Testis (tissue), 3 donors: ENCODE measurements around the gene TBC1D5. TPM values are rescaled to one million over a fixed set of nuclear protein-coding genes. Genes with fewer than 3 reads are reported as not detected.

Experiments used
- DNase-seq: peaks from one replicate; pipeline ENCODE4 v3.0.0-alpha.2; 2019
- H3K27ac ChIP-seq, 2 donors: fragments of 200-600 bp; sonication (generic); one replicate each; pipeline ENCODE4 v1.5.1; 2019
- H3K27me3 ChIP-seq: fragments of 200-600 bp; sonication (generic); one replicate; pipeline ENCODE4 v1.5.1; 2019
- H3K36me3 ChIP-seq: fragments of 200-600 bp; sonication (generic); one replicate; pipeline ENCODE4 v1.5.1; 2017; ENCODE audit warnings: low read depth; ENCODE audit errors: missing control alignments
- H3K4me1 ChIP-seq: fragments of 200-600 bp; sonication (generic); one replicate; pipeline ENCODE4 v1.5.1; 2019
- H3K4me3 ChIP-seq, 2 donors: fragments of 200-600 bp; sonication (generic); one replicate each; pipeline ENCODE4 v1.5.1; 2017 to 2019
- H3K9me3 ChIP-seq: fragments of 200-600 bp; sonication (generic); one replicate; pipeline ENCODE4 v1.5.1; 2017
- CTCF ChIP-seq, 3 experiments: fragments of 450-650 bp in 2 of 3; fragments of 200-600 bp in 1 of 3; sonication (generic) in 1 of 3; IDR thresholded peaks; one replicate each; pipeline ENCODE4 v1.5.1; 2016 to 2019; ENCODE audit warnings: antibody characterized with exemption in 3 of 3, mild to moderate bottlenecking in 2 of 3, moderate library complexity in 1 of 3
- POLR2A ChIP-seq: fragments of 450-650 bp; IDR thresholded peaks from one replicate; pipeline ENCODE4 v1.6.1; 2017; ENCODE audit warnings: antibody characterized with exemption, mild to moderate bottlenecking, moderate library complexity
- WGBS, 2 donors: methylation state at CpG; one replicate each; pipeline ENCODE4 v1.1.5; 2018; 5-methylcytosine and 5-hydroxymethylcytosine counted together
- intact Hi-C: fragments of 100-400 bp; cut with DNase I; formaldehyde crosslinking; loops from one replicate; pipeline ENCODE4 v1.15.1; 2023; ENCODE audit warnings: low total_unique reads
- polyA plus RNA-seq: library from polyadenylated mRNA; stranded (reverse); fragments of 350-450 nt; fragmentation: Illumina TruSeq; extraction: RNeasy Lipid Tissue Mini Kit (QIAGEN cat#74804); gene quantifications from one replicate; pipeline ENCODE4 v1.2.3, GENCODE V29; 2014; ENCODE audit warnings: low read depth, low replicate concordance; ENCODE audit not compliant: insufficient read depth
- total RNA-seq, 2 donors: library from RNA; depleted of rRNA; stranded (reverse); fragments of >200 nt; gene quantifications; one replicate each; pipeline ENCODE4 v1.2.3, GENCODE V29; 2016

TBC1D5 gene
- total and polyA plus RNA-seq, 3 donors from 2014 or later, result 47.8 to 98.1 (median 95.4) TPM

GRCh38 chr3:17320266-17320665, 422.2 kb downstream of the TBC1D5 start:
- no peak for DNase-seq
- H3K9me3 ChIP-seq, result no peaks in the 10 kb centered on the region
- no peaks in the 10 kb centered on the region for H3K36me3 ChIP-seq
- H3K27ac ChIP-seq, result no peak overlapping the region
- no peaks in the 10 kb centered on the region for H3K27me3 ChIP-seq
- H3K4me1 ChIP-seq, result peaks cover 5% of the 10 kb centered on the region
- no peak overlapping the region for H3K4me3 ChIP-seq
- intact Hi-C loops, result no loop called here
- TF ChIP-seq CTCF (IDR thresholded peaks at IDR 0.05) (no peak), POLR2A (no peak)

- H3K4me1 ChIP-seq, result no peaks in the 10 kb centered on the region
- no peak overlapping the region for H3K27ac ChIP-seq
- no peak overlapping the region for H3K4me3 ChIP-seq
- TF ChIP-seq POLR2A (no peak), CTCF (IDR thresholded peaks at IDR 0.05) (no peak)
- no peaks in the 10 kb centered on the region for H3K27me3 ChIP-seq
- no peak for DNase-seq
- H3K36me3 ChIP-seq, result no peaks in the 10 kb centered on the region
- 85% methylated on average over 3 of the region's 3 CpGs for WGBS, 2 donors
- no peaks in the 10 kb centered on the region for H3K9me3 ChIP-seq
- intact Hi-C loops, result no loop called here
Measured at GRCh38 chr3:17315897-17316296, 426.5 kb downstream of the TBC1D5 start.

- TF ChIP-seq POLR2A (no peak), CTCF (IDR thresholded peaks at IDR 0.05) (no peak)
- no peak overlapping the region for H3K27ac ChIP-seq
- H3K9me3 ChIP-seq, result no peaks in the 10 kb centered on the region
- H3K4me3 ChIP-seq, result no peak overlapping the region
- H3K36me3 ChIP-seq, result no peaks in the 10 kb centered on the region
- H3K4me1 ChIP-seq, result no peaks in the 10 kb centered on the region
- intact Hi-C loops, result no loop called here
- DNase-seq, result no peak
- H3K27me3 ChIP-seq, result no peaks in the 10 kb centered on the region
Measured at GRCh38 chr3:17314171-17314570, 428.3 kb downstream of the TBC1D5 start.

- Histone ChIP-seq H3K4me1 (no peaks in the 10 kb centered on the region), H3K9me3 (no peaks in the 10 kb centered on the region), H3K4me3 (no peak overlapping the region), H3K36me3 (no peaks in the 10 kb centered on the region), H3K27me3 (no peaks in the 10 kb centered on the region), H3K27ac (no peak overlapping the region)
- intact Hi-C loops, result no loop called here
- no peak for TF ChIP-seq POLR2A
- no peak for TF ChIP-seq CTCF (IDR thresholded peaks at IDR 0.05)
- DNase-seq, result no peak
- WGBS, 2 donors, result 79 to 88% methylated on average over 3 of the region's 3 CpGs
Measured at GRCh38 chr3:17313746-17314145, 428.7 kb downstream of the TBC1D5 start.

- Histone ChIP-seq H3K27ac (no peak overlapping the region), H3K27me3 (no peaks in the 10 kb centered on the region), H3K9me3 (no peaks in the 10 kb centered on the region), H3K4me1 (no peaks in the 10 kb centered on the region), H3K36me3 (no peaks in the 10 kb centered on the region), H3K4me3 (no peak overlapping the region)
- TF ChIP-seq CTCF (IDR thresholded peaks at IDR 0.05), result no peak
- no peak for DNase-seq
- intact Hi-C loops, result no loop called here
Measured at GRCh38 chr3:17310983-17311382, 431.4 kb downstream of the TBC1D5 start.
